ENCODE data around the gene ASB6.

ASB6 gene

DNA sequence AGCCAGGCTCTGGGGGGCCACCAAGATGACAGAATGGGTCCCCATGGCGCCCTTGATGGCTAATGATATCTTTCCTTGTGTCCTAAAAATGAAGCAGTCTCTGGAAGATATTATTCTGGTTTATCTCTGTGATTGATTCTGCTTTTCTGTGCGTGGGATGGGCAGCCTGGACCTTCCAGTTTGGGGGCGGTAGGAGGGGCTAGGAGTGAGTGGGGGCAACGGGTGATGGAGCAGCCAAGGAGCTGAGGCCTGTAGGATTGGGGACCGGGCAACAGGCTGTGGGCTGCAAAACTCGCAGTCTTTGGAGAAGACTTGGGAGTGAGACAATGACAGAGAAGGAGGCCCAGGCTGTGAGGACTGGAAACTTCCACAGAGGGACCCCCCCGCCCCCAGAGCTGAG is 32.3 kb upstream of the ASB6 start:
- TF ChIP-seq, protein P1, sequence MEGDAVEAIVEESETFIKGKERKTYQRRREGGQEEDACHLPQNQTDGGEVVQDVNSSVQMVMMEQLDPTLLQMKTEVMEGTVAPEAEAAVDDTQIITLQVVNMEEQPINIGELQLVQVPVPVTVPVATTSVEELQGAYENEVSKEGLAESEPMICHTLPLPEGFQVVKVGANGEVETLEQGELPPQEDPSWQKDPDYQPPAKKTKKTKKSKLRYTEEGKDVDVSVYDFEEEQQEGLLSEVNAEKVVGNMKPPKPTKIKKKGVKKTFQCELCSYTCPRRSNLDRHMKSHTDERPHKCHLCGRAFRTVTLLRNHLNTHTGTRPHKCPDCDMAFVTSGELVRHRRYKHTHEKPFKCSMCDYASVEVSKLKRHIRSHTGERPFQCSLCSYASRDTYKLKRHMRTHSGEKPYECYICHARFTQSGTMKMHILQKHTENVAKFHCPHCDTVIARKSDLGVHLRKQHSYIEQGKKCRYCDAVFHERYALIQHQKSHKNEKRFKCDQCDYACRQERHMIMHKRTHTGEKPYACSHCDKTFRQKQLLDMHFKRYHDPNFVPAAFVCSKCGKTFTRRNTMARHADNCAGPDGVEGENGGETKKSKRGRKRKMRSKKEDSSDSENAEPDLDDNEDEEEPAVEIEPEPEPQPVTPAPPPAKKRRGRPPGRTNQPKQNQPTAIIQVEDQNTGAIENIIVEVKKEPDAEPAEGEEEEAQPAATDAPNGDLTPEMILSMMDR (IDR thresholded peaks at IDR 0.05) = no peak
- no peak for TF ChIP-seq ZFX (IDR thresholded peaks at IDR 0.05; ENCODE audit: borderline replicate concordance)
- no peak overlapping the region for H3K27ac ChIP-seq

GRCh38 chr9:129673602-129674001 is 31.7 kb upstream of the ASB6 start:
- TF ChIP-seq ZFX (IDR thresholded peaks at IDR 0.05; ENCODE audit: borderline replicate concordance) = no peak
- TF ChIP-seq, protein P1 (IDR thresholded peaks at IDR 0.05) = no peak
- H3K27ac ChIP-seq = no peak overlapping the region

GRCh38 chr9:129672702-129673101 is 30.8 kb upstream of the ASB6 start:
- H3K27ac ChIP-seq = no peak overlapping the region
- TF ChIP-seq, protein P1 (IDR thresholded peaks at IDR 0.05) = no peak
- TF ChIP-seq ZFX (IDR thresholded peaks at IDR 0.05; ENCODE audit: borderline replicate concordance) = no peak

GRCh38 chr9:129671519-129671918 is 29.6 kb upstream of the ASB6 start:
- TF ChIP-seq, protein P1 (IDR thresholded peaks at IDR 0.05) = no peak
- no peak for TF ChIP-seq ZFX (IDR thresholded peaks at IDR 0.05; ENCODE audit: borderline replicate concordance)
- no peak overlapping the region for H3K27ac ChIP-seq

DNA sequence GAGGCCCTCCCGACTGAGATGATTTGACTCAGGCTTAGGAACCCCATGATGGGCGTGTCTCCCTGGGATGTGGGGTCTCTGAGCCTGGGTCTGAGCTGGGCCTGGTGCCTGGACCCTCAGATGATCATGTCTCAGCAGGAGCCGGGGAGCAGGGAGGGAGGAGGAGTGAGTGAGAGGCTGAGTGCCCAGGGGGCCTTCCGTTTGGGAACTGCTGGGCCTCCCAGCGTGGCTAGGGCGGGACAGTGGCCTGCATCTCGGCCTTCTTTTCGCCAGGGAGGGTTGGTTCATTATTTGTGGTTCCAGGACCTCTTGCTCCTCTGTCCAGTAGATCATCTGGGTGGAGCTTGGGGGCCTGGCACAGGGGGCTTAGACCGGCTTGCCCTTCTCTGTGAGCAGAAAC is 29.1 kb upstream of the ASB6 start:
- TF ChIP-seq, protein P1 (IDR thresholded peaks at IDR 0.05) = no peak
- TF ChIP-seq ZFX (IDR thresholded peaks at IDR 0.05; ENCODE audit: borderline replicate concordance) = no peak
- no peak overlapping the region for H3K27ac ChIP-seq

GRCh38 chr9:129669946-129670345 is 28.0 kb upstream of the ASB6 start:
- H3K27ac ChIP-seq = no peak overlapping the region
- TF ChIP-seq, protein P1 (IDR thresholded peaks at IDR 0.05) = no peak

- no peak overlapping the region for H3K27ac ChIP-seq
- TF ChIP-seq ZFX (IDR thresholded peaks at IDR 0.05; ENCODE audit: borderline replicate concordance) = no peak
- TF ChIP-seq, protein P1 (IDR thresholded peaks at IDR 0.05) = no peak
Observed at GRCh38 chr9:129669141-129669718, 27.3 kb upstream of the ASB6 start.

Measured in 22Rv1 (cell line).